Thyroid gland (tissue), 4 donors: ENCODE results near the gene ZNF76. TPM values are rescaled to one million over a fixed set of nuclear protein-coding genes. Genes with fewer than 3 reads are reported as not detected.

Experiments
- DNase-seq, 2 donors: peaks; one replicate each; pipeline ENCODE4 v3.0.0-alpha.2; 2019
- H3K27ac ChIP-seq, 3 donors: fragments of 200-600 bp; sonication (generic); 1 replicate in 2 of 3; 2 replicates in 1 of 3; pipeline ENCODE4 v1.5.1; 2016 to 2019; ENCODE audit warnings: mild to moderate bottlenecking in 1 of 3, moderate library complexity in 1 of 3
- H3K27me3 ChIP-seq: fragments of 200-600 bp; sonication (generic); one replicate; pipeline ENCODE4 v1.5.1; 2019
- H3K36me3 ChIP-seq, 2 donors: fragments of 200-600 bp; sonication (generic); one replicate each; pipeline ENCODE4 v1.5.1; 2016 to 2019
- H3K4me1 ChIP-seq, 2 donors: fragments of 200-600 bp; sonication (generic); one replicate each; pipeline ENCODE4 v1.5.1; 2017 to 2019
- H3K4me3 ChIP-seq, 3 donors: fragments of 200-600 bp; sonication (generic); replicated peaks in 1 of 3; 1 replicate in 2 of 3; 2 replicates in 1 of 3; pipeline ENCODE4 v1.5.1; 2016; ENCODE audit warnings: mild to moderate bottlenecking in 1 of 3
- H3K9me3 ChIP-seq: fragments of 200-600 bp; sonication (generic); one replicate; pipeline ENCODE4 v1.5.1; 2017
- POLR2A ChIP-seq, 2 donors: fragments of 450-650 bp; IDR thresholded peaks; one replicate each; pipeline ENCODE4 v1.6.1; 2017; ENCODE audit warnings: antibody characterized with exemption in 2 of 2, mild to moderate bottlenecking in 2 of 2, moderate library complexity in 1 of 2
- WGBS, 2 donors: methylation state at CpG; one replicate each; pipeline ENCODE4 v1.1.5; 2017; 5-methylcytosine and 5-hydroxymethylcytosine counted together
- intact Hi-C: fragments of 100-400 bp; cut with DNase I; formaldehyde crosslinking; loops from one replicate; pipeline ENCODE4 v1.15.1; 2023
- total RNA-seq, 4 donors: library from RNA; depleted of rRNA; stranded (reverse); fragments of >200 nt; gene quantifications; one replicate each; pipeline ENCODE4 v1.2.3, GENCODE V29; 2016
- TF ChIP-seq, protein P1 (sequence below), 6 experiments: fragments of 200-600 bp in 3 of 6; fragments of 450-650 bp in 3 of 6; sonication (generic) in 3 of 6; IDR thresholded peaks; one replicate each; pipeline ENCODE4 v1.5.1; 2016 to 2019; ENCODE audit warnings: antibody characterized with exemption in 6 of 6, mild to moderate bottlenecking in 2 of 6, inconsistent platforms in 1 of 6, moderate library complexity in 1 of 6

ZNF76 gene
- total RNA-seq, 4 donors from 2014 or later: 54.3 to 81.7 (median 71.6) TPM

DNA sequence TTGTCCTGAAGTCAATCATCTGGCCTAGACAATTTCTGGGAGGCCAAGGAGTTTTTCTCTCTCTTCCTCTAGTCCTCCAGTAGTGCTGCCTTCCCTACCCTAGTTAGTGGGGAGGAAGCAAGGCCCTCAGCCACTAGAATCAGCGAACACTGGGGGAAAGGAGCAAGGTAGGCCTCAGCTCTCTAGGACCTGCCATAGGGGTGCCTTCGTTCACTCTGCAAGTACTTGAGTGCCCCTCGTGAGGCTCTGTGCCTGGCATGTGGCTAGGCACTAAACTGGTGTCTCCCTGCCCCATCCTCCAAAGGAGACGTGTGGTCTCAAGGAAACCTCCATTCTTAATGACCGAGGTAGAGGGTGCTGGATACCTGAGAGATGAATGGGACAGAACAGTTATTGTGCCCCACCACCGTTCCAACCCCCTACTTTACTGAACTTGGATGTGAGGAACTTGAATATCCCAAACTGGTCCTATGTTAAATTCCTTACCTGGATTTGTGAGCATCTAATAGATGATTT, 39.1 kb downstream of the ZNF76 start:
- intact Hi-C loops: loop anchor here (5.0 kb wide), 1 partner anchor 149 kb away; no protein-coding TSS in a partner anchor
- no peak for DNase-seq
- Histone ChIP-seq H3K4me1 (peaks cover 4 to 16% of the 10 kb centered on the region in 2 donors), H3K9me3 (no peaks in the 10 kb centered on the region), H3K27me3 (no peaks in the 10 kb centered on the region), H3K4me3 (no peak overlapping the region), H3K27ac (peak overlapping the region in 1 of 3 donors; percentile 16), H3K36me3 (peaks cover 14% of the 10 kb centered on the region in 2 donors)
- no peak for TF ChIP-seq POLR2A (IDR thresholded peaks at IDR 0.05)
- TF ChIP-seq, protein P1, sequence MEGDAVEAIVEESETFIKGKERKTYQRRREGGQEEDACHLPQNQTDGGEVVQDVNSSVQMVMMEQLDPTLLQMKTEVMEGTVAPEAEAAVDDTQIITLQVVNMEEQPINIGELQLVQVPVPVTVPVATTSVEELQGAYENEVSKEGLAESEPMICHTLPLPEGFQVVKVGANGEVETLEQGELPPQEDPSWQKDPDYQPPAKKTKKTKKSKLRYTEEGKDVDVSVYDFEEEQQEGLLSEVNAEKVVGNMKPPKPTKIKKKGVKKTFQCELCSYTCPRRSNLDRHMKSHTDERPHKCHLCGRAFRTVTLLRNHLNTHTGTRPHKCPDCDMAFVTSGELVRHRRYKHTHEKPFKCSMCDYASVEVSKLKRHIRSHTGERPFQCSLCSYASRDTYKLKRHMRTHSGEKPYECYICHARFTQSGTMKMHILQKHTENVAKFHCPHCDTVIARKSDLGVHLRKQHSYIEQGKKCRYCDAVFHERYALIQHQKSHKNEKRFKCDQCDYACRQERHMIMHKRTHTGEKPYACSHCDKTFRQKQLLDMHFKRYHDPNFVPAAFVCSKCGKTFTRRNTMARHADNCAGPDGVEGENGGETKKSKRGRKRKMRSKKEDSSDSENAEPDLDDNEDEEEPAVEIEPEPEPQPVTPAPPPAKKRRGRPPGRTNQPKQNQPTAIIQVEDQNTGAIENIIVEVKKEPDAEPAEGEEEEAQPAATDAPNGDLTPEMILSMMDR (IDR thresholded peaks at IDR 0.05): no peak
- 88 to 95% methylated on average over 3 to 6 of the region's 6 CpGs for WGBS, 2 donors

DNA sequence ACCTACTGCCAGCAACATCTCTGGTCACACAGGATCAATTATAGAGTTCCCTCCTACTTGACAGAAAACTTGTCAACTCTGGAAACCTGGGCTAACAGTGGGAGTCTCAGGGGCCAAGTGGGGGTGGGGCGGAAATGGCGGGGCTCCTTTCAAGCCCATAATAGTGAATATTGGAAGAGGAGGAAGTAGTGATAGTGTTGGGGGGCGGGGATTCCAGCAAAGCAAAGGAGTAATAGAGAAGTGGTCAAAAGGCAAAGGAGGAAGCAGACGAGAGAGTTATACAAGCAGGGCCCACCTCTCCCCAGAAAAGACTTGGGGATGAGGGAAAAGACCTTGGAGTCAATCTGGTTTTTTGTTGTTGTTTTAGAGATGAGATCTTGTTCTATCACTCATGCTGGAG, 40.1 kb downstream of the ZNF76 start:
- Histone ChIP-seq H3K4me3 (no peak overlapping the region), H3K9me3 (no peaks in the 10 kb centered on the region), H3K4me1 (peaks cover 4 to 16% of the 10 kb centered on the region in 2 donors), H3K36me3 (peaks cover 9% of the 10 kb centered on the region in 2 donors), H3K27me3 (no peaks in the 10 kb centered on the region), H3K27ac (no peak overlapping the region)
- intact Hi-C loops: loop anchor here (5.0 kb wide), 1 partner anchor 148 kb away; no protein-coding TSS in a partner anchor
- no peak for DNase-seq
- 72 to 87% methylated on average over 4 of the region's 4 CpGs for WGBS, 2 donors
- TF ChIP-seq POLR2A (IDR thresholded peaks at IDR 0.05): no peak
- TF ChIP-seq, protein P1 (IDR thresholded peaks at IDR 0.05): no peak

DNA sequence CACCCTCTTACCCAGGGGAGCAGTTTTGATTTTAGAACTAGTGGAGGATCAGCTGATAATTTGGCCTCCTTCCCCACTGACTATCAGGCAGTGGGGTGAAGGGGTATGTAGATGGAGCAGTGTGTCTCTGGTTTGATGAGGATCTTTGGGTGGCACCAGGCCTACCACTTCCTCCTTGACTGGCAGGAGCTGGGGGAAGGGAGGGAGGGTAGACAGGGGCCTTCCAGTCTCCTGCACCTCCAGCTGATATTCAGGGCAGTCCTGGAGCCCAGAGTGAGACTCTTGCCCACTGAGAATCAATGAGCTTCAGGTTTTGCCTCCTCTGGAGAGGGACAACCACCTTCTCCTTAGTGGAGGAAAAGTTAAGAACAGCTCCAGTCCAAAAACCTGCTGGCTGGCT, 41.3 kb downstream of the ZNF76 start:
- intact Hi-C loops: no loop called here
- TF ChIP-seq POLR2A (IDR thresholded peaks at IDR 0.05): no peak
- TF ChIP-seq, protein P1 (IDR thresholded peaks at IDR 0.05): no peak
- Histone ChIP-seq H3K4me1 (peaks cover 4 to 16% of the 10 kb centered on the region in 2 donors), H3K36me3 (no peaks in the 10 kb centered on the region), H3K9me3 (no peaks in the 10 kb centered on the region), H3K27ac (no peak overlapping the region), H3K27me3 (no peaks in the 10 kb centered on the region), H3K4me3 (no peak overlapping the region)
- DNase-seq: no peak

DNA sequence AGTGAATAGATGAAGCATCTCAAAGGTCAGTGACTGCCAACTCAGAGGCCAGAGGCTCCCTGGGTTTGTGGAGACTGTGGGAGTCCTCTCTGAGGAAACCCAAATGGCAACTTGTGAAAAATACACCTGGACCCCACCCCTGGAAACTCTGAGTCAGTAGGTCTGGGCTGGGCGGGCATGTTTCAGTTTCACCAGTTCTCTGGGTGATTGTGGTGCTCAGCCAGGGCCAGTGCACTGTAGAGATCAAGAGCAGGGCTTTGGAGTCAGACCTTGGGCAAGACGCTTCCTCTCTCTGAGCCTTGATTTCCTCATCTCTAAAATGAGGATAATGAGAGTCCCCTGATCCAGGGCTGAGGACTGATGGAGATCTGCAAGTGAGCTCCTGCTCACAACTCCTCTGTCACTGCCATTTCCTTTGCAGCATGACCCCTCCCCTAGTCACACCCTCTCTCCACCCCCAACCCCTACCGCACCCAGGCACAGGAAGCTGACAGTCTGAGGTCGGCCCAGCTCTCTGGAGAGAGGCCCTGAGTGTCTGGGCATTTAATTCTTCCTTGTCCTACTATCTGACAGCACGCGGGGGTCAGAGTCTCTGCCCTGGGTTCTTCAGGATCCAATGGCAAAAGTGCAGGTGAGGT, 43.2 kb downstream of the ZNF76 start:
- Histone ChIP-seq H3K27ac (no peak overlapping the region), H3K9me3 (no peaks in the 10 kb centered on the region), H3K36me3 (no peaks in the 10 kb centered on the region), H3K4me3 (no peak overlapping the region), H3K27me3 (no peaks in the 10 kb centered on the region), H3K4me1 (peaks cover 3 to 8% of the 10 kb centered on the region in 2 donors)
- DNase-seq: no peak
- WGBS, 2 donors: 49 to 54% methylated on average over 6 of the region's 6 CpGs
- no peak for TF ChIP-seq POLR2A (IDR thresholded peaks at IDR 0.05)
- TF ChIP-seq, protein P1 (IDR thresholded peaks at IDR 0.05): no peak
- intact Hi-C loops: no loop called here

DNA sequence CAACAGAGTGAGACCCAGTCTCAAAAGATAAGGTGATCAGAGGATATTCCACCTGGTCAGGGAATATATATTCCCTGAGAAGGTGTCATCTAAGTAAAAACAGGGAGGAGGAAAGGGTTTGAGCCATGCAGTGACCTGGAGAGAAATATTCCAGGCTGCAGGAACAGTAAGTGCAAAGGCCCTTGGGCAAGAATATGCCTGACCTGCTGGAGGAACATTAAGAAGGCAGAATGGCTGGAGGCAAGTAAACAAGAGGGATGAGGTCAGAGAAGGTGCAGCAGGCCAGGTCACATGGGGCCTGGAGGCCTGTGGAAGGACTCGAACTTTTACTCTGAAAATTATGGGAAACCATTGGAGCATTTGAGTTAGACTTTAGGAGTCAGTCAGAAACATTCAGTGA, 44.8 kb downstream of the ZNF76 start:
- H3K27me3 ChIP-seq: no peaks in the 10 kb centered on the region
- no peak overlapping the region for H3K27ac ChIP-seq
- H3K4me3 ChIP-seq: no peak overlapping the region
- WGBS, 2 donors: 74 to 82% methylated on average over 1 of the region's 1 CpG
- H3K36me3 ChIP-seq: no peaks in the 10 kb centered on the region
- intact Hi-C loops: no loop called here
- TF ChIP-seq, protein P1 (IDR thresholded peaks at IDR 0.05): no peak
- no peak for TF ChIP-seq POLR2A (IDR thresholded peaks at IDR 0.05)
- no peaks in the 10 kb centered on the region for H3K9me3 ChIP-seq
- no peaks in the 10 kb centered on the region for H3K4me1 ChIP-seq
- no peak for DNase-seq
